HG03097 (cell line): ENCODE results near the gene NPW.
"Not testable (repeated sequence)": the region's sequence is repeated elsewhere in the genome, so short reads cannot be mapped to it uniquely, and the experiment has no call there.

ENCODE experiments used
- ATAC-seq: cut with Tn5 transposase; IDR thresholded peaks from one replicate; pipeline ENCODE4 v1.9.1; 2021; ENCODE audit not compliant: unreplicated experiment, low FRiP score

Gene NPW

GRCh38 chr16:2001456-2002355, 17.9 kb upstream of the NPW start:
- ATAC-seq = no peak

- ATAC-seq = no peak
Measured at GRCh38 chr16:2002406-2003230, 17.0 kb upstream of the NPW start.

GRCh38 chr16:2003231-2003826, 16.3 kb upstream of the NPW start:
- ATAC-seq = no peak

GRCh38 chr16:2003827-2004641, 15.6 kb upstream of the NPW start:
- no peak for ATAC-seq

GRCh38 chr16:2004795-2005517, 14.6 kb upstream of the NPW start:
- no peak for ATAC-seq

GRCh38 chr16:2005646-2006045, 13.9 kb upstream of the NPW start:
- ATAC-seq = no peak

- ATAC-seq = no peak
Measured at GRCh38 chr16:2006317-2006716, 13.3 kb upstream of the NPW start.

GRCh38 chr16:2007081-2007836, 12.3 kb upstream of the NPW start:
- ATAC-seq = no peak

- ATAC-seq = no peak
Measured at GRCh38 chr16:2008009-2008526, 11.5 kb upstream of the NPW start.

- no peak for ATAC-seq
Measured at GRCh38 chr16:2008631-2009163, 10.9 kb upstream of the NPW start.

GRCh38 chr16:2009164-2009711, 10.3 kb upstream of the NPW start:
- peak; percentile 23 for ATAC-seq

GRCh38 chr16:2009791-2010510, 9.6 kb upstream of the NPW start, which contains the start of gene ZNF598:
TSS of gene ZNF598 (minus strand) at chr16:2009821.
- ATAC-seq = peak; percentile 62

GRCh38 chr16:2011726-2012125, 7.9 kb upstream of the NPW start:
- not testable (repeated sequence) for ATAC-seq

GRCh38 chr16:2013527-2013926, 6.1 kb upstream of the NPW start:
- no peak for ATAC-seq

GRCh38 chr16:2015117-2015946, 4.3 kb upstream of the NPW start:
- ATAC-seq = no peak

- no peak for ATAC-seq
Measured at GRCh38 chr16:2015947-2016208, 3.7 kb upstream of the NPW start.

GRCh38 chr16:2016407-2016922, 3.1 kb upstream of the NPW start:
- ATAC-seq = no peak
